ENCODE data around the gene SCO1.
"Not testable (repeated sequence)": the region's sequence is repeated elsewhere in the genome, so short reads cannot be mapped to it uniquely, and the experiment has no call there.

Gene SCO1

GRCh38 chr17:10725262-10725661 is 27.9 kb upstream of the SCO1 start:
- DNase-seq: no peak

- no peak for DNase-seq
These were observed 27.3 kb upstream of the SCO1 start for GRCh38 chr17:10724546-10725195.

GRCh38 chr17:10718547-10718946 is 21.2 kb upstream of the SCO1 start:
- DNase-seq: no peak

GRCh38 chr17:10716218-10716617 is 18.9 kb upstream of the SCO1 start:
- no peak for DNase-seq

- DNase-seq: no peak
These were observed 16.0 kb upstream of the SCO1 start for GRCh38 chr17:10713318-10713717.

GRCh38 chr17:10705727-10706126 is 8.4 kb upstream of the SCO1 start:
- DNase-seq: no peak

GRCh38 chr17:10702574-10702973 is 5.2 kb upstream of the SCO1 start:
- peak in 1 of 2 experiments; percentile 5 for DNase-seq

- peak; percentile 5 to 21 for DNase-seq
These were observed 2.5 kb upstream of the SCO1 start for GRCh38 chr17:10699856-10700255.

- peak in 1 of 2 experiments; percentile 1 for DNase-seq
These were observed 924 bp upstream of the SCO1 start for GRCh38 chr17:10698096-10698818.

- not testable (repeated sequence) for DNase-seq
These were observed 1.4 kb downstream of the SCO1 start for GRCh38 chr17:10695875-10696407.

GRCh38 chr17:10687499-10687898 is 9.8 kb downstream of the SCO1 start:
- no peak for DNase-seq

- peak; percentile 34 to 52 for DNase-seq
These were observed 13.5 kb downstream of the SCO1 start for GRCh38 chr17:10683853-10684252.

GRCh38 chr17:10681866-10682446 is 15.4 kb downstream of the SCO1 start:
- no peak for DNase-seq

GRCh38 chr17:10674704-10675103 is 22.6 kb downstream of the SCO1 start:
- no peak for DNase-seq

GRCh38 chr17:10673312-10673711 is 24.0 kb downstream of the SCO1 start:
- DNase-seq: no peak

GRCh38 chr17:10668775-10669174 is 28.6 kb downstream of the SCO1 start:
- no peak for DNase-seq

- DNase-seq: no peak
These were observed 30.4 kb downstream of the SCO1 start for GRCh38 chr17:10666906-10667305.

GRCh38 chr17:10664571-10664970 is 32.8 kb downstream of the SCO1 start:
- DNase-seq: no peak

- DNase-seq: no peak
These were observed 34.1 kb downstream of the SCO1 start for GRCh38 chr17:10663231-10663630.

- DNase-seq: no peak
These were observed 35.9 kb downstream of the SCO1 start for GRCh38 chr17:10661437-10661836.

- no peak for DNase-seq
These were observed 39.5 kb downstream of the SCO1 start for GRCh38 chr17:10657879-10658278.

GRCh38 chr17:10657148-10657547 is 40.2 kb downstream of the SCO1 start, which contains the start of gene MYH3:
Gene MYH3 (minus strand): TSS chr17:10657309. CDS start chr17:10655064, 2,245 bp downstream.
- DNase-seq: no peak

- DNase-seq: no peak
These were observed 43.3 kb downstream of the SCO1 start for GRCh38 chr17:10653987-10654386.
